Erythroblast (primary cell): ENCODE data around the gene CPNE5.

ENCODE experiments used
- GATA1 ChIP-seq: IDR thresholded peaks from 2 replicates; pipeline ENCODE4 v1.6.1; 2011; ENCODE audit warnings: low read depth, mild to moderate bottlenecking, control low read depth, low read length, moderate library complexity
- POLR2A ChIP-seq: IDR thresholded peaks from 2 replicates; pipeline ENCODE4 v1.6.1; 2011; ENCODE audit warnings: mild to moderate bottlenecking, low read length

GRCh38 chr6:36700831-36701230, 138.4 kb downstream of the CPNE5 start:
- TF ChIP-seq POLR2A = no peak
- TF ChIP-seq GATA1 = no peak
